Measurements from ENCODE around the gene DSE.

DNA sequence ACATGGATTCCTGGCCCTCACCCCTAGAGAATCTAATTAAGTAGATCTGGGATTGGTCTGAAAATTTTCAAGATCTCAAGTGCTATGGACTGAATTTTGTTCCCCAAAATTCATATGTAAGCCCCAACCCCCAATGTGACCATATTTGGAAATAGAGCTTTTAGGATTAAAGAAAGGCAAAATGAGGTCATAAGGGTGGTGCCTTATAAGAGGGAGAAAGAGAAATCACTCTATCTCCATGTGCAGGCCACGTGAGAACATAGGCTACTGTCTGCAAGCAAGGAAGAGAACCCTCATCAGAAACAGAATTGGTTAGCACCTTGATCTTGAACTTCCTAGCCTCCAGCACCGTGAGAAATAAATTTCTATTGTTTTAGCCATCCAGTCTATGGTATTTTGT lies 8.5 kb upstream of the DSE start:
- no peak for TF ChIP-seq POLR2A (IDR thresholded peaks at IDR 0.05; ENCODE audit: low read depth, low read length)
- no peak for TF ChIP-seq POLR2AphosphoS5 (IDR thresholded peaks at IDR 0.05; ENCODE audit: low read depth, low read length)
